ENCODE measurements around the gene EPOP.
A peak's percentile ranks its signal among the peaks of the same experiment; 100 is the strongest.

The EPOP gene

GRCh38 chr17:38705803-38706504 is 31.2 kb upstream of the EPOP start:
- DNase-seq (ENCODE audit: low spot score), result peak; percentile 41

- DNase-seq (ENCODE audit: low spot score), result no peak
Measured at GRCh38 chr17:38705523-38705802, 30.7 kb upstream of the EPOP start.

- peak; percentile 82 for DNase-seq (ENCODE audit: low spot score)
Measured at GRCh38 chr17:38704606-38705522, 30.1 kb upstream of the EPOP start, which contains the start of gene MLLT6. Gene MLLT6 (plus strand): TSS chr17:38705273. CDS start chr17:38705633, 360 bp downstream.

- DNase-seq (ENCODE audit: low spot score), result peak; percentile 28
Measured at GRCh38 chr17:38703742-38704605, 29.2 kb upstream of the EPOP start.

- peak; percentile 12 for DNase-seq (ENCODE audit: low spot score)
Measured at GRCh38 chr17:38702916-38703741, 28.4 kb upstream of the EPOP start.

GRCh38 chr17:38702166-38702915 is 27.6 kb upstream of the EPOP start:
- peak; percentile 75 for DNase-seq (ENCODE audit: low spot score)

GRCh38 chr17:38701504-38702165 is 26.9 kb upstream of the EPOP start:
- DNase-seq (ENCODE audit: low spot score), result peak; percentile 33

- DNase-seq (ENCODE audit: low spot score), result no peak
Measured at GRCh38 chr17:38698760-38699159, 24.0 kb upstream of the EPOP start.

GRCh38 chr17:38697061-38697820 is 22.5 kb upstream of the EPOP start:
- no peak for DNase-seq (ENCODE audit: low spot score)

GRCh38 chr17:38693700-38694329 is 19.1 kb upstream of the EPOP start:
- peak; percentile 35 for DNase-seq (ENCODE audit: low spot score)

- no peak for DNase-seq (ENCODE audit: low spot score)
Measured at GRCh38 chr17:38691154-38691553, 16.4 kb upstream of the EPOP start.

GRCh38 chr17:38690386-38690785 is 15.6 kb upstream of the EPOP start:
- DNase-seq (ENCODE audit: low spot score), result no peak

- no peak for DNase-seq (ENCODE audit: low spot score)
Measured at GRCh38 chr17:38687286-38687685, 12.5 kb upstream of the EPOP start.

- DNase-seq (ENCODE audit: low spot score), result no peak
Measured at GRCh38 chr17:38685491-38685890, 10.7 kb upstream of the EPOP start.

GRCh38 chr17:38681096-38681495 is 6.3 kb upstream of the EPOP start:
- DNase-seq (ENCODE audit: low spot score), result no peak

GRCh38 chr17:38677819-38678218 is 3.1 kb upstream of the EPOP start:
- no peak for DNase-seq (ENCODE audit: low spot score)

- peak; percentile 78 for DNase-seq (ENCODE audit: low spot score)
Measured at GRCh38 chr17:38676706-38677504, 2.1 kb upstream of the EPOP start.
